Stomach (tissue), 4 donors: ENCODE measurements around the gene GIPC3.

ENCODE experiments used
- EP300 ChIP-seq: sonication (generic); formaldehyde crosslinking; IDR thresholded peaks from one replicate; pipeline ENCODE4 v1.6.1; 2017; ENCODE audit warnings: antibody characterized with exemption
- TF ChIP-seq, protein P1 (sequence below), 7 experiments: fragments of 450-650 bp in 4 of 7; fragments of 200-600 bp in 3 of 7; sonication (generic) in 3 of 7; IDR thresholded peaks; one replicate each; pipeline ENCODE4 v1.5.1; 2016 to 2019; ENCODE audit warnings: antibody characterized with exemption in 7 of 7, control low read depth in 2 of 7, mild to moderate bottlenecking in 1 of 7

DNA sequence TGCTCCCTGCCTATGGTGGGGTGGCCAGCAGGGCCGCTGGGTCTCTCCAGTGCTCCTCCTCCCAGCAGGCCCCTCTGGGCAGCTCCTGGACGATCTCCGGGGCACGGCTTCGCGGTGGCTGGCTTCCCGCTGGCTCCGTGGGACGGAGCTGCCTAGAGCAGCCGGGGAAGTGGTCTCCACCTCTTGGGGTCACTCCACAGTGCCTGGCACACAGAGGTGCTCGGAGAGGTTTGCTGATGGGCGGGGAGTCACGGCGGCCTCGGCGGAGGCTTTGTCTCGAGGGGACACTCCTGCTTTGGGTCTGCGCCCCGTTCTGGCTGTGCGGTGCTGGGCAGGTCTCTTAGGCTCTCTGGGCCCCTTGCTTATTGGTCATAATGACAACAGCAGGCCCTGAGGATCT, 51.2 kb downstream of the GIPC3 start:
- TF ChIP-seq EP300: no peak
- TF ChIP-seq, protein P1, sequence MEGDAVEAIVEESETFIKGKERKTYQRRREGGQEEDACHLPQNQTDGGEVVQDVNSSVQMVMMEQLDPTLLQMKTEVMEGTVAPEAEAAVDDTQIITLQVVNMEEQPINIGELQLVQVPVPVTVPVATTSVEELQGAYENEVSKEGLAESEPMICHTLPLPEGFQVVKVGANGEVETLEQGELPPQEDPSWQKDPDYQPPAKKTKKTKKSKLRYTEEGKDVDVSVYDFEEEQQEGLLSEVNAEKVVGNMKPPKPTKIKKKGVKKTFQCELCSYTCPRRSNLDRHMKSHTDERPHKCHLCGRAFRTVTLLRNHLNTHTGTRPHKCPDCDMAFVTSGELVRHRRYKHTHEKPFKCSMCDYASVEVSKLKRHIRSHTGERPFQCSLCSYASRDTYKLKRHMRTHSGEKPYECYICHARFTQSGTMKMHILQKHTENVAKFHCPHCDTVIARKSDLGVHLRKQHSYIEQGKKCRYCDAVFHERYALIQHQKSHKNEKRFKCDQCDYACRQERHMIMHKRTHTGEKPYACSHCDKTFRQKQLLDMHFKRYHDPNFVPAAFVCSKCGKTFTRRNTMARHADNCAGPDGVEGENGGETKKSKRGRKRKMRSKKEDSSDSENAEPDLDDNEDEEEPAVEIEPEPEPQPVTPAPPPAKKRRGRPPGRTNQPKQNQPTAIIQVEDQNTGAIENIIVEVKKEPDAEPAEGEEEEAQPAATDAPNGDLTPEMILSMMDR (IDR thresholded peaks at IDR 0.05): no peak
